GM23338 (cell line): ENCODE measurements around the gene SLC7A14. TPM values are rescaled to one million over a fixed set of nuclear protein-coding genes. Genes with fewer than 3 reads are reported as not detected.
A peak's percentile ranks its signal among the peaks of the same experiment; 100 is the strongest.

Experiments used
- ATAC-seq: fragments of 200-7000 bp; cut with Tn5 transposase; 3 replicates; pipeline ENCODE4 v1.9.1; 2020
- DNase-seq: peaks from one replicate; pipeline ENCODE4 v3.0.0-alpha.2; 2015; ENCODE audit warnings: low spot score
- H2AFZ ChIP-seq: fragments of 200-600 bp; sonication (generic); 2 replicates; pipeline ENCODE4 v1.8.0; 2016; ENCODE audit warnings: antibody characterized with exemption, mild to moderate bottlenecking, moderate library complexity
- H3F3A ChIP-seq: fragments of 200-600 bp; sonication (generic); replicated peaks from 2 replicates; pipeline ENCODE4 v1.8.0; 2017; ENCODE audit warnings: antibody characterized with exemption, mixed run types, low read depth
- H3K27ac ChIP-seq: fragments of 200-600 bp; sonication (generic); 2 replicates; pipeline ENCODE4 v1.6.1; 2016; ENCODE audit warnings: low read depth
- H3K27me3 ChIP-seq: fragments of 200-600 bp; sonication (generic); 2 replicates; pipeline ENCODE4 v1.8.0; 2016; ENCODE audit warnings: mild to moderate bottlenecking, mixed run types, moderate library complexity; ENCODE audit not compliant: insufficient read depth
- H3K36me3 ChIP-seq: fragments of 200-600 bp; sonication (generic); 2 replicates; pipeline ENCODE4 v1.8.0; 2016; ENCODE audit warnings: mild to moderate bottlenecking; ENCODE audit not compliant: insufficient read depth
- H3K4me1 ChIP-seq: fragments of 200-600 bp; sonication (generic); 2 replicates; pipeline ENCODE4 v1.8.0; 2016; ENCODE audit warnings: mild to moderate bottlenecking, moderate library complexity; ENCODE audit not compliant: insufficient read depth
- H3K4me2 ChIP-seq: fragments of 200-600 bp; sonication (generic); 2 replicates; pipeline ENCODE4 v1.7.1; 2017; ENCODE audit warnings: mixed run types
- H3K4me3 ChIP-seq: fragments of 200-600 bp; sonication (generic); 2 replicates; pipeline ENCODE4 v1.6.1; 2016; ENCODE audit warnings: mixed run types
- H3K79me2 ChIP-seq: fragments of 200-600 bp; sonication (generic); replicated peaks from 2 replicates; pipeline ENCODE4 v1.8.0; 2017; ENCODE audit warnings: mild to moderate bottlenecking; ENCODE audit not compliant: insufficient read depth
- H3K9me2 ChIP-seq: fragments of 200-600 bp; sonication (generic); 2 replicates; pipeline ENCODE4 v1.8.0; 2017; ENCODE audit not compliant: insufficient read depth
- H4K20me1 ChIP-seq: fragments of 200-600 bp; sonication (generic); replicated peaks from 2 replicates; pipeline ENCODE4 v1.8.0; 2017; ENCODE audit warnings: mild to moderate bottlenecking; ENCODE audit not compliant: insufficient read depth
- H3K27ac Mint-ChIP-seq: 2 replicates; pipeline ENCODE4 v1.8.0; 2020; ENCODE audit warnings: inconsistent platforms, mild to moderate bottlenecking, moderate library complexity, mixed read lengths
- H3K27me3 Mint-ChIP-seq: 3 replicates; pipeline ENCODE4 v1.8.0; 2022; ENCODE audit warnings: low read depth, mild to moderate bottlenecking, moderate library complexity, mixed read lengths, inconsistent platforms; ENCODE audit not compliant: insufficient read depth, poor library complexity
- H3K36me3 Mint-ChIP-seq: 3 replicates; pipeline ENCODE4 v1.8.0; 2021; ENCODE audit warnings: low read depth, mild to moderate bottlenecking, inconsistent platforms, moderate library complexity, mixed read lengths
- H3K4me1 Mint-ChIP-seq: 3 replicates; pipeline ENCODE4 v1.8.0; 2020; ENCODE audit warnings: mild to moderate bottlenecking, inconsistent platforms, mixed read lengths
- H3K4me3 Mint-ChIP-seq: 3 replicates; pipeline ENCODE4 v1.8.0; 2021; ENCODE audit warnings: moderate library complexity, mild to moderate bottlenecking, inconsistent platforms, mixed read lengths
- H3K9me3 Mint-ChIP-seq: 3 replicates; pipeline ENCODE4 v1.8.0; 2020; ENCODE audit warnings: moderate library complexity, mild to moderate bottlenecking, inconsistent platforms, mixed read lengths
- CREB1 ChIP-seq: fragments of 250-450 bp; sonication (Bioruptor Pico); IDR thresholded peaks from 2 replicates; pipeline ENCODE4 v1.5.0; 2020; ENCODE audit warnings: low read depth, mild to moderate bottlenecking, moderate library complexity
- CTCF ChIP-seq, 2 experiments: fragments of 200-600 bp in 1 of 2; sonication (generic) in 1 of 2; conservative IDR thresholded peaks; 2 replicates each; pipeline versions ENCODE4 v1.5.1 to v1.6.1; 2016 to 2017; ENCODE audit warnings: antibody characterized with exemption in 2 of 2, low read depth in 2 of 2, mild to moderate bottlenecking in 2 of 2, moderate library complexity in 1 of 2
- EZH2 ChIP-seq: fragments of 200-600 bp; sonication (generic); IDR thresholded peaks from one replicate; pipeline ENCODE4 v1.8.0; 2017; ENCODE audit warnings: antibody characterized with exemption, mild to moderate bottlenecking, low read depth; ENCODE audit not compliant: unreplicated experiment
- EZH2phosphoT487 ChIP-seq: fragments of 200-600 bp; sonication (generic); IDR thresholded peaks from one replicate; pipeline ENCODE4 v1.8.1; 2018; ENCODE audit warnings: antibody characterized with exemption; ENCODE audit not compliant: unreplicated experiment
- JUNB ChIP-seq: IDR thresholded peaks from one replicate; pipeline ENCODE4 v1.6.1; 2016; ENCODE audit warnings: antibody characterized with exemption; ENCODE audit not compliant: unreplicated experiment
- NANOG ChIP-seq: IDR thresholded peaks from 2 replicates; pipeline ENCODE4 v1.6.1; 2016; ENCODE audit warnings: antibody characterized with exemption, borderline replicate concordance
- POLR2AphosphoS5 ChIP-seq: IDR thresholded peaks from 2 replicates; pipeline ENCODE4 v1.6.1; 2016; ENCODE audit warnings: antibody characterized with exemption, low read depth
- STAT1 ChIP-seq: IDR thresholded peaks from one replicate; pipeline ENCODE4 v1.6.1; 2016; ENCODE audit warnings: antibody characterized with exemption; ENCODE audit not compliant: unreplicated experiment
- ZNF331 ChIP-seq: fragments of 250-450 bp; sonication (Bioruptor Pico); IDR thresholded peaks from 2 replicates; pipeline ENCODE4 v1.5.0; 2020; ENCODE audit warnings: low read depth, mild to moderate bottlenecking, moderate library complexity
- polyA plus RNA-seq: library from polyadenylated mRNA; unstranded; fragments of >200 nt; fragmentation: Nextera tagmentation; extraction: Ambion mirVana; gene quantifications from 2 replicates; pipeline ENCODE4 v1.2.1, GENCODE V29; 2016
- total RNA-seq: library from RNA; depleted of rRNA; stranded (reverse); fragments of >200 nt; shearing (Covaris generic); gene quantifications from 2 replicates; pipeline ENCODE4 v1.2.3, GENCODE V29; 2014
- TF ChIP-seq, protein P1 (sequence below): IDR thresholded peaks from 2 replicates; pipeline ENCODE4 v1.6.1; 2016; ENCODE audit warnings: antibody characterized with exemption
- TF ChIP-seq, protein P2 (sequence below): fragments of 250-450 bp; sonication (Bioruptor Pico); IDR thresholded peaks from 2 replicates; pipeline ENCODE4 v1.5.0; 2020; ENCODE audit warnings: mild to moderate bottlenecking, moderate library complexity

Gene SLC7A14
- total and polyA plus RNA-seq, 2 experiments from 2014 or later = 0.49 to 0.82 TPM

- no peaks in the 10 kb centered on the region for H3F3A ChIP-seq
- no peaks in the 10 kb centered on the region for H3K9me3 Mint-ChIP-seq
- peaks cover 2% of the 10 kb centered on the region for H3K27me3 Mint-ChIP-seq
- H3K36me3 Mint-ChIP-seq = no peaks in the 10 kb centered on the region
- no peaks in the 10 kb centered on the region for H3K36me3 ChIP-seq
- no peak overlapping the region for H3K4me2 ChIP-seq
- no peak overlapping the region for H3K27ac Mint-ChIP-seq
- H3K4me3 Mint-ChIP-seq = no peak overlapping the region
- H3K27me3 ChIP-seq = no peaks in the 10 kb centered on the region
- DNase-seq (no peak), ATAC-seq (no peak)
- H3K9me2 ChIP-seq = no peaks in the 10 kb centered on the region
- H2AFZ ChIP-seq = 0 out of 2 replicates have a peak overlapping the region, but pooled peaks have one; percentile 38
- no peak overlapping the region for H3K27ac ChIP-seq
- peaks cover 9% of the 10 kb centered on the region for H3K4me1 Mint-ChIP-seq
- TF ChIP-seq JUNB = no peak
- TF ChIP-seq ZNF331 (CRISPR knock-in tag) = no peak
- TF ChIP-seq CREB1 (CRISPR knock-in tag) = no peak
- TF ChIP-seq EZH2 = no peak
- no peak for TF ChIP-seq NANOG
- no peak for TF ChIP-seq EZH2phosphoT487
- TF ChIP-seq STAT1 = no peak
- no peaks in the 10 kb centered on the region for H4K20me1 ChIP-seq
- peaks cover 3% of the 10 kb centered on the region; the same call in 1 of the 2 replicates for H3K4me1 ChIP-seq
- no peaks in the 10 kb centered on the region for H3K79me2 ChIP-seq
- H3K4me3 ChIP-seq = no peak overlapping the region
Measured at GRCh38 chr3:170529912-170530311, 56.0 kb downstream of the SLC7A14 start.

- no peak for ATAC-seq
- no peak overlapping the region for H3K27ac Mint-ChIP-seq
Measured at GRCh38 chr3:170529346-170529745, 56.5 kb downstream of the SLC7A14 start.

More at GRCh38 chr3:170529346-170529745, 56.5 kb downstream of the SLC7A14 start:
- no peaks in the 10 kb centered on the region for H3K9me3 Mint-ChIP-seq
- peaks cover 9% of the 10 kb centered on the region for H3K4me1 Mint-ChIP-seq
- no peak overlapping the region for H3K4me3 ChIP-seq
- H3F3A ChIP-seq = no peaks in the 10 kb centered on the region
- H3K9me2 ChIP-seq = no peaks in the 10 kb centered on the region
- H3K4me3 Mint-ChIP-seq = no peak overlapping the region
- no peak overlapping the region for H2AFZ ChIP-seq
- TF ChIP-seq CTCF (conservative IDR thresholded peaks at IDR 0.05; ENCODE audit: low read depth in 2 of 2) (no peak), STAT1 (no peak), JUNB (no peak), EZH2 (no peak), POLR2AphosphoS5 (no peak)
- TF ChIP-seq, protein P1, sequence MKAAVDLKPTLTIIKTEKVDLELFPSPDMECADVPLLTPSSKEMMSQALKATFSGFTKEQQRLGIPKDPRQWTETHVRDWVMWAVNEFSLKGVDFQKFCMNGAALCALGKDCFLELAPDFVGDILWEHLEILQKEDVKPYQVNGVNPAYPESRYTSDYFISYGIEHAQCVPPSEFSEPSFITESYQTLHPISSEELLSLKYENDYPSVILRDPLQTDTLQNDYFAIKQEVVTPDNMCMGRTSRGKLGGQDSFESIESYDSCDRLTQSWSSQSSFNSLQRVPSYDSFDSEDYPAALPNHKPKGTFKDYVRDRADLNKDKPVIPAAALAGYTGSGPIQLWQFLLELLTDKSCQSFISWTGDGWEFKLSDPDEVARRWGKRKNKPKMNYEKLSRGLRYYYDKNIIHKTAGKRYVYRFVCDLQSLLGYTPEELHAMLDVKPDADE = no peak
- TF ChIP-seq, protein P2, sequence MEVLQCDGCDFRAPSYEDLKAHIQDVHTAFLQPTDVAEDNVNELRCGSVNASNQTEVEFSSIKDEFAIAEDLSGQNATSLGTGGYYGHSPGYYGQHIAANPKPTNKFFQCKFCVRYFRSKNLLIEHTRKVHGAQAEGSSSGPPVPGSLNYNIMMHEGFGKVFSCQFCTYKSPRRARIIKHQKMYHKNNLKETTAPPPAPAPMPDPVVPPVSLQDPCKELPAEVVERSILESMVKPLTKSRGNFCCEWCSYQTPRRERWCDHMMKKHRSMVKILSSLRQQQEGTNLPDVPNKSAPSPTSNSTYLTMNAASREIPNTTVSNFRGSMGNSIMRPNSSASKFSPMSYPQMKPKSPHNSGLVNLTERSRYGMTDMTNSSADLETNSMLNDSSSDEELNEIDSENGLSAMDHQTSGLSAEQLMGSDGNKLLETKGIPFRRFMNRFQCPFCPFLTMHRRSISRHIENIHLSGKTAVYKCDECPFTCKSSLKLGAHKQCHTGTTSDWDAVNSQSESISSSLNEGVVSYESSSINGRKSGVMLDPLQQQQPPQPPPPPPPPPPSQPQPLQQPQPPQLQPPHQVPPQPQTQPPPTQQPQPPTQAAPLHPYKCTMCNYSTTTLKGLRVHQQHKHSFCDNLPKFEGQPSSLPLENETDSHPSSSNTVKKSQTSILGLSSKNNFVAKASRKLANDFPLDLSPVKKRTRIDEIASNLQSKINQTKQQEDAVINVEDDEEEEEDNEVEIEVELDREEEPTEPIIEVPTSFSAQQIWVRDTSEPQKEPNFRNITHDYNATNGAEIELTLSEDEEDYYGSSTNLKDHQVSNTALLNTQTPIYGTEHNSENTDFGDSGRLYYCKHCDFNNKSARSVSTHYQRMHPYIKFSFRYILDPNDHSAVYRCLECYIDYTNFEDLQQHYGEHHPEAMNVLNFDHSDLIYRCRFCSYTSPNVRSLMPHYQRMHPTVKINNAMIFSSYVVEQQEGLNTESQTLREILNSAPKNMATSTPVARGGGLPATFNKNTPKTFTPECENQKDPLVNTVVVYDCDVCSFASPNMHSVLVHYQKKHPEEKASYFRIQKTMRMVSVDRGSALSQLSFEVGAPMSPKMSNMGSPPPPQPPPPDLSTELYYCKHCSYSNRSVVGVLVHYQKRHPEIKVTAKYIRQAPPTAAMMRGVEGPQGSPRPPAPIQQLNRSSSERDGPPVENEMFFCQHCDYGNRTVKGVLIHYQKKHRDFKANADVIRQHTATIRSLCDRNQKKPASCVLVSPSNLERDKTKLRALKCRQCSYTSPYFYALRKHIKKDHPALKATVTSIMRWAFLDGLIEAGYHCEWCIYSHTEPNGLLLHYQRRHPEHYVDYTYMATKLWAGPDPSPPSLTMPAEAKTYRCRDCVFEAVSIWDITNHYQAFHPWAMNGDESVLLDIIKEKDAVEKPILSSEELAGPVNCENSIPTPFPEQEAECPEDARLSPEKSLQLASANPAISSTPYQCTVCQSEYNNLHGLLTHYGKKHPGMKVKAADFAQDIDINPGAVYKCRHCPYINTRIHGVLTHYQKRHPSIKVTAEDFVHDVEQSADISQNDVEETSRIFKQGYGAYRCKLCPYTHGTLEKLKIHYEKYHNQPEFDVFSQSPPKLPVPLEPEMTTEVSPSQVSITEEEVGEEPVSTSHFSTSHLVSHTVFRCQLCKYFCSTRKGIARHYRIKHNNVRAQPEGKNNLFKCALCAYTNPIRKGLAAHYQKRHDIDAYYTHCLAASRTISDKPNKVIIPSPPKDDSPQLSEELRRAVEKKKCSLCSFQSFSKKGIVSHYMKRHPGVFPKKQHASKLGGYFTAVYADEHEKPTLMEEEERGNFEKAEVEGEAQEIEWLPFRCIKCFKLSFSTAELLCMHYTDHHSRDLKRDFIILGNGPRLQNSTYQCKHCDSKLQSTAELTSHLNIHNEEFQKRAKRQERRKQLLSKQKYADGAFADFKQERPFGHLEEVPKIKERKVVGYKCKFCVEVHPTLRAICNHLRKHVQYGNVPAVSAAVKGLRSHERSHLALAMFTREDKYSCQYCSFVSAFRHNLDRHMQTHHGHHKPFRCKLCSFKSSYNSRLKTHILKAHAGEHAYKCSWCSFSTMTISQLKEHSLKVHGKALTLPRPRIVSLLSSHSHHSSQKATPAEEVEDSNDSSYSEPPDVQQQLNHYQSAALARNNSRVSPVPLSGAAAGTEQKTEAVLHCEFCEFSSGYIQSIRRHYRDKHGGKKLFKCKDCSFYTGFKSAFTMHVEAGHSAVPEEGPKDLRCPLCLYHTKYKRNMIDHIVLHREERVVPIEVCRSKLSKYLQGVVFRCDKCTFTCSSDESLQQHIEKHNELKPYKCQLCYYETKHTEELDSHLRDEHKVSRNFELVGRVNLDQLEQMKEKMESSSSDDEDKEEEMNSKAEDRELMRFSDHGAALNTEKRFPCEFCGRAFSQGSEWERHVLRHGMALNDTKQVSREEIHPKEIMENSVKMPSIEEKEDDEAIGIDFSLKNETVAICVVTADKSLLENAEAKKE (CRISPR knock-in tag) = no peak
- H3K79me2 ChIP-seq = no peaks in the 10 kb centered on the region
- no peaks in the 10 kb centered on the region for H3K36me3 ChIP-seq
- no peak for DNase-seq
- no peaks in the 10 kb centered on the region for H3K36me3 Mint-ChIP-seq
- H3K4me2 ChIP-seq = no peak overlapping the region
- no peaks in the 10 kb centered on the region for H4K20me1 ChIP-seq
- H3K27ac ChIP-seq = no peak overlapping the region
- H3K27me3 Mint-ChIP-seq = peaks cover 2% of the 10 kb centered on the region
- peaks cover 3% of the 10 kb centered on the region; the same call in 1 of the 2 replicates for H3K4me1 ChIP-seq
- no peaks in the 10 kb centered on the region for H3K27me3 ChIP-seq
